Measurements from ENCODE around the gene ZP1.
"Not testable (repeated sequence)": the region's sequence is repeated elsewhere in the genome, so short reads cannot be mapped to it uniquely, and the experiment has no call there.

Gene ZP1

GRCh38 chr11:60866911-60867870 lies at the start of gene ZP1:
TSS of gene ZP1 (plus strand) at chr11:60867542. CDS start at chr11:60867562, 20 bp downstream.
- no peak for DNase-seq

- no peak for DNase-seq
Observed at GRCh38 chr11:60818057-60818456, 49.3 kb upstream of the ZP1 start.

- DNase-seq = no peak
Observed at GRCh38 chr11:60821827-60822599, 45.3 kb upstream of the ZP1 start.

GRCh38 chr11:60823745-60824306 lies 43.5 kb upstream of the ZP1 start:
- not testable (repeated sequence) for DNase-seq

GRCh38 chr11:60825118-60825517 lies 42.2 kb upstream of the ZP1 start:
- DNase-seq = no peak

- DNase-seq = no peak
Observed at GRCh38 chr11:60825790-60826189, 41.6 kb upstream of the ZP1 start.

GRCh38 chr11:60830478-60831142 lies 36.7 kb upstream of the ZP1 start:
- no peak for DNase-seq

- peak; percentile 71 for DNase-seq
Observed at GRCh38 chr11:60831143-60831500, 36.2 kb upstream of the ZP1 start.

GRCh38 chr11:60831501-60832079 lies 35.8 kb upstream of the ZP1 start:
- no peak for DNase-seq

GRCh38 chr11:60834742-60835533 lies 32.4 kb upstream of the ZP1 start:
- no peak for DNase-seq

GRCh38 chr11:60835534-60835846 lies 31.9 kb upstream of the ZP1 start:
- no peak for DNase-seq

GRCh38 chr11:60836866-60837515 lies 30.4 kb upstream of the ZP1 start:
- no peak for DNase-seq

GRCh38 chr11:60838132-60838531 lies 29.2 kb upstream of the ZP1 start:
- no peak for DNase-seq

- no peak for DNase-seq
Observed at GRCh38 chr11:60840470-60841430, 26.6 kb upstream of the ZP1 start.

GRCh38 chr11:60841797-60842667 lies 25.3 kb upstream of the ZP1 start, which contains the start of gene CCDC86:
TSS of gene CCDC86 (plus strand) at chr11:60842113. CDS start at chr11:60842125, 12 bp downstream.
- DNase-seq = peak; percentile 96

- DNase-seq = no peak
Observed at GRCh38 chr11:60842668-60843600, 24.4 kb upstream of the ZP1 start.

GRCh38 chr11:60844045-60844869 lies 23.1 kb upstream of the ZP1 start:
- no peak for DNase-seq

Data from stimulated activated naive CD4-positive, alpha-beta T cell treated with Interleukin-2 at 50 U/mL for 16 hours (primary cell).